ENCODE data around the gene PUSL1.

The PUSL1 gene

DNA sequence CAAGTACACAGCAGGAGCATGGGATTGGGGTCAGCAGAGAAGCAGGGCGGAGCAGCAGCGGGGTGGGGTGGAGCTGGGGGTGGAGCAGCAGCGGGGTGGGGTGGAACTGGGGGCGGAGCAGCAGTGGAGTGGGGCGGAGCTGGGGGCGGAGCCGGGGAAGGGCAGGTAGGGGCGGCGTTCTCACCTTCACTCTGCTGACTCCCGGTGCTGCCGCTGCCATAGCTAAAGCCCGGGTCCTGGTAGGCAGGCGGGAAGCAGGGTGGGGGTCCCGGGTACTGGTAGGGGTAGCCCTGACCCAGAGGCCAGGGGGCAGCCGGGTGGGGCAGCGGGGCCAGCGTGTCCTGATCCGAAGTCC is 29.4 kb downstream of the PUSL1 start:
- Histone ChIP-seq H3K4me3 (ENCODE audit: low read depth, low read length) (no peak overlapping the region), H3K27ac (ENCODE audit: extremely low read depth, low read depth, low read length) (no peak overlapping the region), H3K4me1 (ENCODE audit: control insufficient read depth, insufficient read depth, low read length) (no peaks in the 10 kb centered on the region), H3K36me3 (ENCODE audit: control insufficient read depth in 2 of 2, insufficient read depth in 1 of 2, low read length in 2 of 2) (peaks cover 0 to 85% of the 10 kb centered on the region in 2 experiments; a peak in 2 of 3 replicates), H3K9me3 (ENCODE audit: control insufficient read depth, insufficient read depth, low read depth, low read length) (no peaks in the 10 kb centered on the region)
- POLR2A ChIA-PET: interaction anchor here (0.9 to 1.5 kb wide), 2 partner anchors 12 to 19 kb away, joined by 3 to 6 read pairs; no protein-coding TSS in a partner anchor
- CTCF ChIA-PET: interaction anchor here (0.6 kb wide), 1 partner anchor 277 kb away, joined by 3 read pairs; no protein-coding TSS in a partner anchor
- TF ChIP-seq, protein P1, sequence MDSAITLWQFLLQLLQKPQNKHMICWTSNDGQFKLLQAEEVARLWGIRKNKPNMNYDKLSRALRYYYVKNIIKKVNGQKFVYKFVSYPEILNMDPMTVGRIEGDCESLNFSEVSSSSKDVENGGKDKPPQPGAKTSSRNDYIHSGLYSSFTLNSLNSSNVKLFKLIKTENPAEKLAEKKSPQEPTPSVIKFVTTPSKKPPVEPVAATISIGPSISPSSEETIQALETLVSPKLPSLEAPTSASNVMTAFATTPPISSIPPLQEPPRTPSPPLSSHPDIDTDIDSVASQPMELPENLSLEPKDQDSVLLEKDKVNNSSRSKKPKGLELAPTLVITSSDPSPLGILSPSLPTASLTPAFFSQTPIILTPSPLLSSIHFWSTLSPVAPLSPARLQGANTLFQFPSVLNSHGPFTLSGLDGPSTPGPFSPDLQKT (IDR thresholded peaks at IDR 0.05; ENCODE audit: borderline replicate concordance, low read depth, low read length): no peak
- TF ChIP-seq ZNF555 (tag by site-specific recombination; conservative IDR thresholded peaks at IDR 0.05) (no peak), MEIS1 (CRISPR knock-in tag; IDR thresholded peaks at IDR 0.05; ENCODE audit: borderline replicate concordance) (no peak), IKZF3 (tag by site-specific recombination; IDR thresholded peaks at IDR 0.05) (no peak), ZNF350 (tag by site-specific recombination; IDR thresholded peaks at IDR 0.05) (no peak), ZNF2 (tag by site-specific recombination; IDR thresholded peaks at IDR 0.05) (no peak), ZNF473 (tag by site-specific recombination; IDR thresholded peaks at IDR 0.05) (no peak), ZFP37 (tag by site-specific recombination; IDR thresholded peaks at IDR 0.05) (no peak), ZNF391 (tag by site-specific recombination; IDR thresholded peaks at IDR 0.05; ENCODE audit: borderline replicate concordance, low read depth) (no peak), ZNF561 (tag by site-specific recombination; IDR thresholded peaks at IDR 0.05; ENCODE audit: borderline replicate concordance) (no peak), ZNF48 (tag by site-specific recombination; IDR thresholded peaks at IDR 0.05) (no peak), KLF9 (tag by site-specific recombination; IDR thresholded peaks at IDR 0.05; ENCODE audit: low read depth) (0 out of 2 replicates have a peak, but pooled peaks have one; percentile 19), RBAK (tag by site-specific recombination; IDR thresholded peaks at IDR 0.05) (no peak), ZNF132 (tag by site-specific recombination; IDR thresholded peaks at IDR 0.05; ENCODE audit: borderline replicate concordance) (no peak), KLF1 (tag by site-specific recombination; IDR thresholded peaks at IDR 0.05) (peak; percentile 68; the same call in 1 of the 2 replicates), HOXA7 (CRISPR knock-in tag; IDR thresholded peaks at IDR 0.05; ENCODE audit: borderline replicate concordance) (no peak), SP3 (tag by site-specific recombination; IDR thresholded peaks at IDR 0.05) (0 out of 2 replicates have a peak, but pooled peaks have one; percentile 29), ZNF23 (tag by site-specific recombination; IDR thresholded peaks at IDR 0.05; ENCODE audit: borderline replicate concordance) (no peak), ZFP3 (tag by site-specific recombination; IDR thresholded peaks at IDR 0.05; ENCODE audit: low read depth) (no peak), ZNF214 (tag by site-specific recombination; IDR thresholded peaks at IDR 0.05; ENCODE audit: borderline replicate concordance) (no peak), MYNN (tag by site-specific recombination; IDR thresholded peaks at IDR 0.05; ENCODE audit: borderline replicate concordance) (no peak), ZNF596 (tag by site-specific recombination; IDR thresholded peaks at IDR 0.05) (no peak), ZNF354C (tag by site-specific recombination; IDR thresholded peaks at IDR 0.05; ENCODE audit: borderline replicate concordance, low read depth) (no peak), PRDM1 (tag by site-specific recombination; IDR thresholded peaks at IDR 0.05) (no peak), SETDB1 (IDR thresholded peaks at IDR 0.05; ENCODE audit: insufficient read length, low read length) (no peak), KLF7 (tag by site-specific recombination; IDR thresholded peaks at IDR 0.05; ENCODE audit: borderline replicate concordance) (no peak; the same call in 1 of the 2 replicates), ZNF677 (tag by site-specific recombination; IDR thresholded peaks at IDR 0.05) (no peak), KLF8 (tag by site-specific recombination; IDR thresholded peaks at IDR 0.05) (peak; percentile 79), ZNF239 (tag by site-specific recombination; IDR thresholded peaks at IDR 0.05) (no peak)
- TF ChIP-seq, protein P2, sequence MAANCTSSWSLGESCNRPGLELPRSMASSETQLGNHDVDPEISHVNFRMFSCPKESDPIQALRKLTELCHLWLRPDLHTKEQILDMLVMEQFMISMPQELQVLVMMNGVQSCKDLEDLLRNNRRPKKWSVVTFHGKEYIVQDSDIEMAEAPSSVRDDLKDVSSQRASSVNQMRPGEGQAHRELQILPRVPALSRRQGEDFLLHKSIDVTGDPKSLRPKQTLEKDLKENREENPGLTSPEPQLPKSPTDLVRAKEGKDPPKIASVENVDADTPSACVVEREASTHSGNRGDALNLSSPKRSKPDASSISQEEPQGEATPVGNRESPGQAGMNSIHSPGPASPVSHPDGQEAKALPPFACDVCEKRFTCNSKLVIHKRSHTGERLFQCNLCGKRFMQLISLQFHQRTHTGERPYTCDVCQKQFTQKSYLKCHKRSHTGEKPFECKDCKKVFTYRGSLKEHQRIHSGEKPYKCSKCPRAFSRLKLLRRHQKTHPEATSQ (tag by site-specific recombination; IDR thresholded peaks at IDR 0.05): no peak
- TF ChIP-seq, protein P3, sequence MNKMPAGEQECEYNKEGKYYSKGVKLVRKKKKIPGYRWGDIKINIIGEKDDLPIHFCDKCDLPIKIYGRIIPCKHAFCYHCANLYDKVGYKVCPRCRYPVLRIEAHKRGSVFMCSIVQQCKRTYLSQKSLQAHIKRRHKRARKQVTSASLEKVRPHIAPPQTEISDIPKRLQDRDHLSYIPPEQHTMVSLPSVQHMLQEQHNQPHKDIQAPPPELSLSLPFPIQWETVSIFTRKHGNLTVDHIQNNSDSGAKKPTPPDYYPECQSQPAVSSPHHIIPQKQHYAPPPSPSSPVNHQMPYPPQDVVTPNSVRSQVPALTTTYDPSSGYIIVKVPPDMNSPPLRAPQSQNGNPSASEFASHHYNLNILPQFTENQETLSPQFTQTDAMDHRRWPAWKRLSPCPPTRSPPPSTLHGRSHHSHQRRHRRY (tag by site-specific recombination; IDR thresholded peaks at IDR 0.05): no peak
- TF ChIP-seq, protein P4, sequence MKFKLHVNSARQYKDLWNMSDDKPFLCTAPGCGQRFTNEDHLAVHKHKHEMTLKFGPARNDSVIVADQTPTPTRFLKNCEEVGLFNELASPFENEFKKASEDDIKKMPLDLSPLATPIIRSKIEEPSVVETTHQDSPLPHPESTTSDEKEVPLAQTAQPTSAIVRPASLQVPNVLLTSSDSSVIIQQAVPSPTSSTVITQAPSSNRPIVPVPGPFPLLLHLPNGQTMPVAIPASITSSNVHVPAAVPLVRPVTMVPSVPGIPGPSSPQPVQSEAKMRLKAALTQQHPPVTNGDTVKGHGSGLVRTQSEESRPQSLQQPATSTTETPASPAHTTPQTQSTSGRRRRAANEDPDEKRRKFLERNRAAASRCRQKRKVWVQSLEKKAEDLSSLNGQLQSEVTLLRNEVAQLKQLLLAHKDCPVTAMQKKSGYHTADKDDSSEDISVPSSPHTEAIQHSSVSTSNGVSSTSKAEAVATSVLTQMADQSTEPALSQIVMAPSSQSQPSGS (tag by site-specific recombination; IDR thresholded peaks at IDR 0.05; ENCODE audit: low read depth): no peak
- TF ChIP-seq, protein P5, sequence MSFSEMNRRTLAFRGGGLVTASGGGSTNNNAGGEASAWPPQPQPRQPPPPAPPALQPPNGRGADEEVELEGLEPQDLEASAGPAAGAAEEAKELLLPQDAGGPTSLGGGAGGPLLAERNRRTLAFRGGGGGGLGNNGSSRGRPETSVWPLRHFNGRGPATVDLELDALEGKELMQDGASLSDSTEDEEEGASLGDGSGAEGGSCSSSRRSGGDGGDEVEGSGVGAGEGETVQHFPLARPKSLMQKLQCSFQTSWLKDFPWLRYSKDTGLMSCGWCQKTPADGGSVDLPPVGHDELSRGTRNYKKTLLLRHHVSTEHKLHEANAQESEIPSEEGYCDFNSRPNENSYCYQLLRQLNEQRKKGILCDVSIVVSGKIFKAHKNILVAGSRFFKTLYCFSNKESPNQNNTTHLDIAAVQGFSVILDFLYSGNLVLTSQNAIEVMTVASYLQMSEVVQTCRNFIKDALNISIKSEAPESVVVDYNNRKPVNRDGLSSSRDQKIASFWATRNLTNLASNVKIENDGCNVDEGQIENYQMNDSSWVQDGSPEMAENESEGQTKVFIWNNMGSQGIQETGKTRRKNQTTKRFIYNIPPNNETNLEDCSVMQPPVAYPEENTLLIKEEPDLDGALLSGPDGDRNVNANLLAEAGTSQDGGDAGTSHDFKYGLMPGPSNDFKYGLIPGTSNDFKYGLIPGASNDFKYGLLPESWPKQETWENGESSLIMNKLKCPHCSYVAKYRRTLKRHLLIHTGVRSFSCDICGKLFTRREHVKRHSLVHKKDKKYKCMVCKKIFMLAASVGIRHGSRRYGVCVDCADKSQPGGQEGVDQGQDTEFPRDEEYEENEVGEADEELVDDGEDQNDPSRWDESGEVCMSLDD (tag by site-specific recombination; IDR thresholded peaks at IDR 0.05): no peak

Measured in HEK293 (cell line).